ENCODE results near the gene MOGAT1. TPM values are rescaled to one million over a fixed set of nuclear protein-coding genes. Genes with fewer than 3 reads are reported as not detected.

The MOGAT1 gene
- total and polyA plus RNA-seq, 2 of the 13 experiments (the other 11 are each of a cell fraction or from before 2014, with no cell fraction given), result 0.98 to 4.3 TPM

- TF ChIP-seq REST (IDR thresholded peaks at IDR 0.05; ENCODE audit: borderline replicate concordance in 1 of 2, low read depth in 1 of 2, low read length in 2 of 2), result peak in 1 of 2 experiments; percentile 50; a peak in 2 of 4 replicates
- peak; percentile 75 for TF ChIP-seq KDM2A (CRISPR knock-in tag; IDR thresholded peaks at IDR 0.05; ENCODE audit: borderline replicate concordance, low read depth)
- no peak for TF ChIP-seq NR2F1 (CRISPR knock-in tag; IDR thresholded peaks at IDR 0.05)
- TF ChIP-seq ZNF761 (CRISPR knock-in tag; conservative IDR thresholded peaks at IDR 0.05), result no peak; the same call in 1 of the 2 replicates
- TF ChIP-seq ARID2 (CRISPR knock-in tag; IDR thresholded peaks at IDR 0.05; ENCODE audit: borderline replicate concordance), result peak; percentile 91; the same call in 1 of the 2 replicates
- peak; percentile 90; the same call in 1 of the 2 replicates for TF ChIP-seq ZNF710 (CRISPR knock-in tag; IDR thresholded peaks at IDR 0.05; ENCODE audit: borderline replicate concordance)
- TF ChIP-seq SKIL (CRISPR knock-in tag; IDR thresholded peaks at IDR 0.05; ENCODE audit: borderline replicate concordance), result peak; percentile 59
- TF ChIP-seq ZEB1 (IDR thresholded peaks at IDR 0.05; ENCODE audit: insufficient replicate concordance, low read depth), result no peak
- TF ChIP-seq ZNF713 (CRISPR knock-in tag; IDR thresholded peaks at IDR 0.05), result no peak
- TF ChIP-seq FOSL2 (CRISPR knock-in tag; IDR thresholded peaks at IDR 0.05), result peak; percentile 71; the same call in 1 of the 2 replicates
- no peak; the same call in 1 of the 2 replicates for TF ChIP-seq ZNF343 (CRISPR knock-in tag; IDR thresholded peaks at IDR 0.05)
- no peak for TF ChIP-seq RBM22 (optimal IDR thresholded peaks at IDR 0.05; ENCODE audit: low read length)
- TF ChIP-seq ZNF788 (CRISPR knock-in tag; IDR thresholded peaks at IDR 0.05; ENCODE audit: borderline replicate concordance), result no peak
- peak; percentile 88 for TF ChIP-seq HDAC2 (CRISPR knock-in tag; IDR thresholded peaks at IDR 0.05)
- TF ChIP-seq ZNF329 (CRISPR knock-in tag; IDR thresholded peaks at IDR 0.05; ENCODE audit: low read depth), result no peak
- no peak for TF ChIP-seq CEBPZ (IDR thresholded peaks at IDR 0.05; ENCODE audit: low read length)
Measured at GRCh38 chr2:222733846-222734702, 62.6 kb downstream of the MOGAT1 start (continued).

Measured in HepG2 (cell line).